Trophoblast cell (in vitro differentiated cells and primary cell): ENCODE measurements around the gene SF3B2.
A peak's percentile ranks its signal among the peaks of the same experiment; 100 is the strongest.

Source experiments
- DNase-seq, 2 donors: peaks; one replicate each; pipeline ENCODE4 v3.0.0-alpha.2; 2016
- H2AFZ ChIP-seq: 2 replicates; pipeline ENCODE4 v1.6.1; 2013; ENCODE audit warnings: low read length, moderate library complexity, mild to moderate bottlenecking; ENCODE audit not compliant: insufficient read depth, poor library complexity
- H2AK5ac ChIP-seq: 2 replicates; pipeline ENCODE4 v1.6.1; 2013; ENCODE audit warnings: mild to moderate bottlenecking, low read length
- H2BK120ac ChIP-seq: 2 replicates; pipeline ENCODE4 v1.6.1; 2013; ENCODE audit warnings: low read length, mild to moderate bottlenecking, moderate library complexity; ENCODE audit not compliant: insufficient read depth, poor library complexity
- H2BK12ac ChIP-seq: 2 replicates; pipeline ENCODE4 v1.6.1; 2013; ENCODE audit warnings: mild to moderate bottlenecking, low read length, moderate library complexity
- H2BK5ac ChIP-seq: 2 replicates; pipeline ENCODE4 v1.6.1; 2013; ENCODE audit warnings: low read length, low read depth, moderate library complexity, mild to moderate bottlenecking; ENCODE audit not compliant: poor library complexity
- H3K14ac ChIP-seq: 2 replicates; pipeline ENCODE4 v1.6.1; 2013; ENCODE audit warnings: mild to moderate bottlenecking, low read length
- H3K18ac ChIP-seq: 2 replicates; pipeline ENCODE4 v1.6.1; 2013; ENCODE audit warnings: mild to moderate bottlenecking, low read length
- H3K23ac ChIP-seq: 2 replicates; pipeline ENCODE4 v1.6.1; 2013; ENCODE audit warnings: low read length
- H3K27ac ChIP-seq: 2 replicates; pipeline ENCODE4 v1.5.1; 2013; ENCODE audit warnings: low read depth, mild to moderate bottlenecking, inconsistent platforms, low read length, moderate library complexity
- H3K27me3 ChIP-seq: 2 replicates; pipeline ENCODE4 v1.6.1; 2013; ENCODE audit warnings: inconsistent platforms, mild to moderate bottlenecking, low read length, moderate library complexity; ENCODE audit not compliant: insufficient read depth
- H3K36me3 ChIP-seq, 2 experiments: 1 replicate in 1 of 2; 2 replicates in 1 of 2; pipeline ENCODE4 v1.6.1; 2013; ENCODE audit warnings: low read length in 2 of 2, mild to moderate bottlenecking in 2 of 2, moderate library complexity in 1 of 2; ENCODE audit not compliant: insufficient read depth in 2 of 2, control insufficient read depth in 1 of 2
- H3K4ac ChIP-seq: 2 replicates; pipeline ENCODE4 v1.6.1; 2013; ENCODE audit warnings: low read depth, mild to moderate bottlenecking, low read length, moderate library complexity
- H3K4me1 ChIP-seq, 2 experiments: 1 replicate in 1 of 2; 2 replicates in 1 of 2; pipeline ENCODE4 v1.6.1; 2013; ENCODE audit warnings: low read length in 2 of 2, mild to moderate bottlenecking in 2 of 2, moderate library complexity in 1 of 2; ENCODE audit not compliant: insufficient read depth in 2 of 2, control insufficient read depth in 1 of 2
- H3K4me2 ChIP-seq: 2 replicates; pipeline ENCODE4 v1.6.1; 2013; ENCODE audit warnings: inconsistent platforms, mild to moderate bottlenecking, low read length, moderate library complexity
- H3K4me3 ChIP-seq: 2 replicates; pipeline ENCODE4 v1.5.1; 2013; ENCODE audit warnings: mild to moderate bottlenecking, low read depth, low read length, inconsistent platforms
- H3K79me1 ChIP-seq: one replicate; pipeline ENCODE4 v1.6.1; 2013; ENCODE audit warnings: low read length
- H3K79me2 ChIP-seq: 2 replicates; pipeline ENCODE4 v1.6.1; 2013; ENCODE audit warnings: low read length, mild to moderate bottlenecking; ENCODE audit not compliant: control insufficient read depth, insufficient read depth, poor library complexity
- H3K9ac ChIP-seq: 2 replicates; pipeline ENCODE4 v1.6.1; 2013; ENCODE audit warnings: mild to moderate bottlenecking, low read length
- H3K9me3 ChIP-seq: 2 replicates; pipeline ENCODE4 v1.6.1; 2013; ENCODE audit warnings: low read depth, mild to moderate bottlenecking, control low read depth, inconsistent platforms, low read length; ENCODE audit not compliant: insufficient read depth
- H4K12ac ChIP-seq: 2 replicates; pipeline ENCODE4 v1.6.1; 2013; ENCODE audit warnings: low read depth, mild to moderate bottlenecking, low read length, moderate library complexity
- H4K8ac ChIP-seq: 2 replicates; pipeline ENCODE4 v1.6.1; 2013; ENCODE audit warnings: low read depth, mild to moderate bottlenecking, low read length, moderate library complexity
- H4K91ac ChIP-seq: one replicate; pipeline ENCODE4 v1.6.1; 2013; ENCODE audit warnings: low read depth, mild to moderate bottlenecking, low read length, moderate library complexity
- WGBS: extraction: QIAGEN DNeasy Blood & Tissue Kit; methylation state at CpG from one replicate; pipeline ENCODE4 v1.1.7; 2013; ENCODE audit warnings: missing lambda C conversion rate; ENCODE audit not compliant: insufficient read length, insufficient coverage; ENCODE audit errors: extremely low coverage; 5-methylcytosine and 5-hydroxymethylcytosine counted together

The SF3B2 gene

DNA sequence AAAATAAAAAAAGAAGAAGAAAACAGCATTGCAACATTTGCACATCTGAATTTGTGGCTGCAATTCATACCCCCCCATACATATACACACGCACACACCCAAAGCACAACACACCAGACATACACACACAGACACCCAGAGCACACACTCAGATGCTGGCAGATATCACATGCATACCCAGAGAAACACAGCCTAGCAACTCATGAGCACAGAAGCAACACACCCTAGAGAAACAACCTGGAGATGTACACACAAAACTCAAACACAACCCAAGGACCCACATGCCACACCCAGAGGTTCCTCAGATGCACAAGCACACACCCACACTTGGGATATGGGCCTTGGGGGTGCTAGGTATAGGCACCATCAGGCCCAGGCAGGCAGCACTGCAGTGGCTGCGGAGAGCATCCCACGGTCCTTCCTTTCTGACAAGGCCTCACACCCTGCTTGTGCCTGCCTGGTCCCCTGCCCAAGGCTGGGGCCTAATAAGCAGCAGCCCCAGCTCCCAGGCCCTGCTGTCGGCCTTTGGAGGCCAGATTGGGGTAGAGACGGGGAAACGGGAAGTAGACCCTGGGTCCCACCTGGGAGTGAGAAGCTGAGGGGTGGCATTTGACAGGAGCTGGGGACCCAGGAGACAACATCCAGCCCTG, 37.2 kb upstream of the SF3B2 start:
- H3K18ac ChIP-seq = no peak overlapping the region
- H3K79me1 ChIP-seq = peaks cover 19% of the 10 kb centered on the region
- peak overlapping the region; percentile 24 for H3K9ac ChIP-seq
- H4K12ac ChIP-seq = no peak overlapping the region
- DNase-seq = no peak
- H2BK120ac ChIP-seq = no peak overlapping the region
- H3K4me2 ChIP-seq = no peak overlapping the region
- peak overlapping the region; percentile 42 for H2BK12ac ChIP-seq
- H3K36me3 ChIP-seq = no peaks in the 10 kb centered on the region
- no peak overlapping the region for H3K23ac ChIP-seq
- no peak overlapping the region for H3K14ac ChIP-seq
- no peak overlapping the region for H4K8ac ChIP-seq
- H2AFZ ChIP-seq = no peak overlapping the region
- H3K9me3 ChIP-seq = no peaks in the 10 kb centered on the region
- H2BK5ac ChIP-seq = no peak overlapping the region
- no peak overlapping the region for H3K4ac ChIP-seq
- H4K91ac ChIP-seq = no peak overlapping the region
- H3K27me3 ChIP-seq = no peaks in the 10 kb centered on the region
- no CpG with 5 or more reads among the region's 6 CpGs for WGBS
- H2AK5ac ChIP-seq = no peak overlapping the region
- H3K79me2 ChIP-seq = peaks cover 3% of the 10 kb centered on the region
- peaks cover 36 to 38% of the 10 kb centered on the region in 2 experiments for H3K4me1 ChIP-seq
- H3K4me3 ChIP-seq = no peak overlapping the region
- no peak overlapping the region for H3K27ac ChIP-seq

DNA sequence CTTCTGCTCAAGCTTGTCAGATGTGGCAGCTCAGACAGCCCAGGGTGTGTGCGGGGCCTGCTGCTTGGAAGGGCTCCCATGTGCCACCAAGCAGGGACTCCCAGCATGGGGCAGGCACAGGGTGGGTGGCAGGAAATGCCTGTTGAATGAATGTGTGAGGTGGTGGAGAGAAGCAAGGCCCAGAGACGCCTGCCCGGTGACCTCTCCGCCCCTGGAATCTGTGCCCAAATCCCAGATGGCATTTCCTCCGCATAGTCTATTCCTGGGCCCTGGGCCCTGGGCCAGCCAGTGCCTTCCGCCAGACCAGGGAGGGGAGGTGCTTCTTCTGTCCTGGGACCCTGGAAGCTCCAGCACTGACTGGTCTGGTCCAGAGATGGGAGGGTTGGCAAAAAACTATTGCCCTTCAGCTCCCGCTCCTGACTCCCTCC, 36.7 kb upstream of the SF3B2 start:
- Histone ChIP-seq H3K9me3 (no peaks in the 10 kb centered on the region), H3K4me2 (no peak overlapping the region), H3K9ac (no peak overlapping the region), H2AFZ (no peak overlapping the region), H3K27ac (no peak overlapping the region), H3K4me3 (no peak overlapping the region), H2BK120ac (no peak overlapping the region), H3K36me3 (no peaks in the 10 kb centered on the region), H4K12ac (no peak overlapping the region), H4K91ac (no peak overlapping the region), H3K18ac (no peak overlapping the region), H2AK5ac (no peak overlapping the region), H3K4me1 (peaks cover 34 to 38% of the 10 kb centered on the region in 2 experiments), H2BK12ac (peak overlapping the region; percentile 42), H3K4ac (no peak overlapping the region), H2BK5ac (no peak overlapping the region), H3K79me2 (peaks cover 3% of the 10 kb centered on the region), H3K14ac (no peak overlapping the region), H3K23ac (no peak overlapping the region), H3K27me3 (no peaks in the 10 kb centered on the region), H3K79me1 (peaks cover 19% of the 10 kb centered on the region), H4K8ac (no peak overlapping the region)
- DNase-seq = no peak
- WGBS = no CpG with 5 or more reads among the region's 7 CpGs

DNA sequence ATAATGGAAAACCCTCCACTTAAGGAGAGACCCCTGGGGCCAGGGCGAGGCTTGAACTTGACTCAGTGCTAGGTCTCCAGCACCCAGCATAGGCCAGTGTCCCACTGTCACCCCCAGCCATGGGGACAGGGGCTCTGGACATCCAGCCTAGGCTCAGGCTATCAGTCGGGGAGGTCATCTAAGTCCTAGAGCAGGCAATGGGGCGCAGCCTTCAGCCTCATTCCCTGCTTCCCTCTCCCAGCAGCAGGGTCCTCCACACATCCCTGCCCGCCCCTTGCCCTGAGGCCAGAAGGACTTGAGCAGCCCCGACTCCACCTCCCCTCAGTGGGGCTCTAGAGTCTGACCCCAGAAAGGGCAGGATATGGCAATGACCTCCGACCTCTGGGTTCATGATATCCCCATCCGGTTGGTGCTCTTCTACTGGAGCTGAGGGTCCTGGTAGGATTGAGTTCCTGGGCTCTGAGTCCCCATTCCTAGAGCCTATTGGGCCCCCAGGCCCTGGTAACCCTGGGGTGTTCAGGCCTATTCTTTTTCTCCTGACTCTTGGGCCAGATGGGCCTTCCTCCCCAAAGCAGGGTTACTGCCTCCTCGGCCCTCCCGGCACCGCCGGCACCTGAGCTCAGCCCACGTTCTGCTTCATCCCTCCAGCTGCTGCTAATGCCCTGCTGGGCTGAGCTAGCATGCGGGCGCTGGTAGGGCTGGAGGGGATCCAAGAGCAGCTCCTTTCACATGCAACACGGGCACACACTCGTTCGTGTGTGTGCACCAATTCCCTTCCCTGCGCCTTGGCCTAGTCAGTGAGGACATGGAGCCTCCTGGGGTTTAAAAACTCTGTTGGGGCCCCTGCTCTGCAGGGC, 36.0 kb upstream of the SF3B2 start:
- peaks cover 29 to 35% of the 10 kb centered on the region in 2 experiments for H3K4me1 ChIP-seq
- no peak overlapping the region for H3K9ac ChIP-seq
- H2BK5ac ChIP-seq = no peak overlapping the region
- no CpG with 5 or more reads among the region's 18 CpGs for WGBS
- no peak overlapping the region for H3K18ac ChIP-seq
- no peak overlapping the region for H3K4ac ChIP-seq
- H3K27ac ChIP-seq = no peak overlapping the region
- H3K79me1 ChIP-seq = peaks cover 16% of the 10 kb centered on the region
- no peak overlapping the region for H4K8ac ChIP-seq
- no peaks in the 10 kb centered on the region for H3K27me3 ChIP-seq
- H3K36me3 ChIP-seq = no peaks in the 10 kb centered on the region
- H2AK5ac ChIP-seq = no peak overlapping the region
- no peaks in the 10 kb centered on the region for H3K9me3 ChIP-seq
- H3K14ac ChIP-seq = no peak overlapping the region
- H2BK12ac ChIP-seq = no peak overlapping the region
- no peak overlapping the region for H2AFZ ChIP-seq
- no peak overlapping the region for H4K91ac ChIP-seq
- H3K4me2 ChIP-seq = no peak overlapping the region
- H4K12ac ChIP-seq = no peak overlapping the region
- H3K23ac ChIP-seq = no peak overlapping the region
- peak; percentile 63 to 70 for DNase-seq
- H3K4me3 ChIP-seq = no peak overlapping the region
- H2BK120ac ChIP-seq = no peak overlapping the region
- peaks cover 3% of the 10 kb centered on the region for H3K79me2 ChIP-seq

- no peak overlapping the region for H4K8ac ChIP-seq
- peaks cover 25 to 30% of the 10 kb centered on the region in 2 experiments for H3K4me1 ChIP-seq
- H3K4me2 ChIP-seq = no peak overlapping the region
- DNase-seq = no peak
- H3K27ac ChIP-seq = no peak overlapping the region
- H4K12ac ChIP-seq = no peak overlapping the region
- WGBS = no CpG with 5 or more reads among the region's 10 CpGs
- no peaks in the 10 kb centered on the region for H3K36me3 ChIP-seq
- no peak overlapping the region for H3K9ac ChIP-seq
- H3K79me2 ChIP-seq = peaks cover 3% of the 10 kb centered on the region
- no peak overlapping the region for H3K23ac ChIP-seq
- H2AFZ ChIP-seq = no peak overlapping the region
- H3K9me3 ChIP-seq = peaks cover 1% of the 10 kb centered on the region
- no peak overlapping the region for H3K4me3 ChIP-seq
- no peak overlapping the region for H2AK5ac ChIP-seq
- no peak overlapping the region for H2BK12ac ChIP-seq
- H3K27me3 ChIP-seq = no peaks in the 10 kb centered on the region
- no peak overlapping the region for H3K14ac ChIP-seq
- no peak overlapping the region for H2BK120ac ChIP-seq
- no peak overlapping the region for H2BK5ac ChIP-seq
- peaks cover 13% of the 10 kb centered on the region for H3K79me1 ChIP-seq
- no peak overlapping the region for H3K18ac ChIP-seq
- no peak overlapping the region for H4K91ac ChIP-seq
- H3K4ac ChIP-seq = no peak overlapping the region
These were observed 35.4 kb upstream of the SF3B2 start for GRCh38 chr11:66016793-66017177.
